ENCODE measurements around the gene YAE1. TPM values are rescaled to one million over a fixed set of nuclear protein-coding genes. Genes with fewer than 3 reads are reported as not detected.
A peak's percentile ranks its signal among the peaks of the same experiment; 100 is the strongest.

The YAE1 gene
- total RNA-seq, 1 experiment from 2014 or later, result 29.1 TPM

DNA sequence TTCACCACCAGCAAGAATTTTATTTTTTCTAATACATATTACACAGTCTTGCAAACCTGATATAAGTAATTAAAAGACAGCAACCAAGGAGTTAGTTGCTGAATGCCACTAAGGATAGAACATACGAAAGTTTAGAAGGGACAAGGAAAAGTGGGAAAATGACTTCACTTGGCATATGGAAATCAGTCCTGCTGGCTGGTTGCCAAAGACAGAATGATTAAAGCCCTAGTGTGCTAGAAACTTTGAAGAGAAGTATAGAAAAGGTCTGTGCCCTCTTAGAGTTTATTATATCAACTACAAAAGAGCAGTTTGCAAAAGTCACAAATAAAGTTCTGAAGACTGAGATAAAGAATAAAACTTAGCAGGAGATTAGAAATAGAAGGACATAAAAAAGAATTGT lies 5.8 kb upstream of the YAE1 start:
- Histone ChIP-seq H3K9me3 (ENCODE audit: low read depth, low read length, poor library complexity, severe bottlenecking) (no peaks in the 10 kb centered on the region), H3K4me1 (ENCODE audit: insufficient read depth, low read length, poor library complexity, severe bottlenecking) (no peaks in the 10 kb centered on the region), H3K36me3 (ENCODE audit: insufficient read depth, low read length, poor library complexity, severe bottlenecking) (no peaks in the 10 kb centered on the region), H3K27me3 (replicated peaks; ENCODE audit: insufficient read depth, low read depth, low read length, poor library complexity) (no peaks in the 10 kb centered on the region), H3K27ac (ENCODE audit: low read depth, low read length, poor library complexity, severe bottlenecking) (no peak overlapping the region), H3K4me3 (ENCODE audit: low read depth, low read length, poor library complexity, severe bottlenecking) (no peak overlapping the region)
- ChIA-PET POLR2A (ENCODE audit: low non-redundant PET) (no interaction called here), CTCF (no interaction called here)
- TF ChIP-seq EZH2 (IDR thresholded peaks at IDR 0.05; ENCODE audit: borderline replicate concordance, low read depth, low read length, poor library complexity, severe bottlenecking), result no peak
- DNase-seq (ENCODE audit: low spot score), result peak; percentile 43
- intact Hi-C loops (cut with micrococcal nuclease; ENCODE audit: unreplicated experiment), result no loop called here
- no TSS peak for BruUV-seq (replicated peaks)

DNA sequence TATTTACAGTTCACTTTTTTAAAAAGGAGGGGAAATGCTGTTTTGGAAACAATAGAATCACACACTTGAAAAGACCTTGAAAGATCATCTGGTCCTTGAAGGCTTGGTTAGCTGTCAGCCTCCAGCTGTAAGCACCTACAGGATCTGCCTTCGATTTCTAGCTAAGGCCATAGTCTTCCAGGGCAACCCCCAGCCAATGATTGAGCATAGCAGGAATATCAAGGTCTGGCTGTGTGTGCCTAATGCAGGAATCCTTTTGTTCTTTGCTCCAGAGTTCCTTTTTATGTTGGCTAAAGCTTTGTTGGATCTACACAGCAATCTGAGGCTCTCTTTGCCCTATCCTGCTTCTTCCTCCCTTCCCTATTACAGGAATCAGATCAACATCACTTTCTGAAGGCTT lies 5.2 kb upstream of the YAE1 start:
- H3K36me3 ChIP-seq (ENCODE audit: insufficient read depth, low read length, poor library complexity, severe bottlenecking), result no peaks in the 10 kb centered on the region
- DNase-seq (ENCODE audit: low spot score), result no peak
- POLR2A ChIA-PET (ENCODE audit: low non-redundant PET), result no interaction called here
- H3K4me1 ChIP-seq (ENCODE audit: insufficient read depth, low read length, poor library complexity, severe bottlenecking), result no peaks in the 10 kb centered on the region
- no peaks in the 10 kb centered on the region for H3K27me3 ChIP-seq (replicated peaks; ENCODE audit: insufficient read depth, low read depth, low read length, poor library complexity)
- intact Hi-C loops (cut with micrococcal nuclease; ENCODE audit: unreplicated experiment), result no loop called here
- CTCF ChIA-PET, result no interaction called here
- BruUV-seq (replicated peaks), result no TSS peak
- TF ChIP-seq, protein P1, sequence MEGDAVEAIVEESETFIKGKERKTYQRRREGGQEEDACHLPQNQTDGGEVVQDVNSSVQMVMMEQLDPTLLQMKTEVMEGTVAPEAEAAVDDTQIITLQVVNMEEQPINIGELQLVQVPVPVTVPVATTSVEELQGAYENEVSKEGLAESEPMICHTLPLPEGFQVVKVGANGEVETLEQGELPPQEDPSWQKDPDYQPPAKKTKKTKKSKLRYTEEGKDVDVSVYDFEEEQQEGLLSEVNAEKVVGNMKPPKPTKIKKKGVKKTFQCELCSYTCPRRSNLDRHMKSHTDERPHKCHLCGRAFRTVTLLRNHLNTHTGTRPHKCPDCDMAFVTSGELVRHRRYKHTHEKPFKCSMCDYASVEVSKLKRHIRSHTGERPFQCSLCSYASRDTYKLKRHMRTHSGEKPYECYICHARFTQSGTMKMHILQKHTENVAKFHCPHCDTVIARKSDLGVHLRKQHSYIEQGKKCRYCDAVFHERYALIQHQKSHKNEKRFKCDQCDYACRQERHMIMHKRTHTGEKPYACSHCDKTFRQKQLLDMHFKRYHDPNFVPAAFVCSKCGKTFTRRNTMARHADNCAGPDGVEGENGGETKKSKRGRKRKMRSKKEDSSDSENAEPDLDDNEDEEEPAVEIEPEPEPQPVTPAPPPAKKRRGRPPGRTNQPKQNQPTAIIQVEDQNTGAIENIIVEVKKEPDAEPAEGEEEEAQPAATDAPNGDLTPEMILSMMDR (conservative IDR thresholded peaks at IDR 0.05; ENCODE audit: low read depth, low read length), result no peak
- no peak for TF ChIP-seq EZH2 (IDR thresholded peaks at IDR 0.05; ENCODE audit: borderline replicate concordance, low read depth, low read length, poor library complexity, severe bottlenecking)
- H3K4me3 ChIP-seq (ENCODE audit: low read depth, low read length, poor library complexity, severe bottlenecking), result no peak overlapping the region
- no peaks in the 10 kb centered on the region for H3K9me3 ChIP-seq (ENCODE audit: low read depth, low read length, poor library complexity, severe bottlenecking)
- no peak overlapping the region for H3K27ac ChIP-seq (ENCODE audit: low read depth, low read length, poor library complexity, severe bottlenecking)

DNA sequence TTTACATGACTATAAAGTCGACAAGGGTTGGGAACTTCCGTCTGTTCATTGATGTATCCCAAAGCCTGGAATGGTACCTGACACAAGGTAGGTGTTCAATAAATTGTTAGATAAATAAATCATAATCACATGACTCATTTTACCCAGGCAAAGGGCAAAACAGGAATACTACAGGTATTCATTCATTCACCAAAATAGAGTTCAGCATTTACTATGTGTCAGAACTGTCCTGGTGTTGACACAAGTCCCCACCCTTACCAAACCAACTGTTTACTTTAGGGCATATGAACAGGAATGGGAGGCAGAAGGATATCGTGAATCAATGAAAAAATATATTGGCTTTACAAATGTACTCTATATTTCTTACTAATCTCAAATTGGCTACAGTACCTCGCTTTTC lies 666 bp upstream of the YAE1 start:
- POLR2A ChIA-PET (ENCODE audit: low non-redundant PET), result no interaction called here
- Histone ChIP-seq H3K36me3 (ENCODE audit: insufficient read depth, low read length, poor library complexity, severe bottlenecking) (peaks cover 6% of the 10 kb centered on the region), H3K27ac (ENCODE audit: low read depth, low read length, poor library complexity, severe bottlenecking) (peak overlapping the region; percentile 83), H3K4me3 (ENCODE audit: low read depth, low read length, poor library complexity, severe bottlenecking) (peak overlapping the region; percentile 91), H3K27me3 (replicated peaks; ENCODE audit: insufficient read depth, low read depth, low read length, poor library complexity) (no peaks in the 10 kb centered on the region), H3K9me3 (ENCODE audit: low read depth, low read length, poor library complexity, severe bottlenecking) (no peaks in the 10 kb centered on the region), H3K4me1 (ENCODE audit: insufficient read depth, low read length, poor library complexity, severe bottlenecking) (peaks cover 7% of the 10 kb centered on the region)
- TF ChIP-seq EZH2 (IDR thresholded peaks at IDR 0.05; ENCODE audit: borderline replicate concordance, low read depth, low read length, poor library complexity, severe bottlenecking), result no peak
- TF ChIP-seq, protein P1 (conservative IDR thresholded peaks at IDR 0.05; ENCODE audit: low read depth, low read length), result no peak
- CTCF ChIA-PET, result no interaction called here
- intact Hi-C loops (cut with micrococcal nuclease; ENCODE audit: unreplicated experiment), result no loop called here
- DNase-seq (ENCODE audit: low spot score), result no peak
- BruUV-seq (replicated peaks), result no TSS peak

DNA sequence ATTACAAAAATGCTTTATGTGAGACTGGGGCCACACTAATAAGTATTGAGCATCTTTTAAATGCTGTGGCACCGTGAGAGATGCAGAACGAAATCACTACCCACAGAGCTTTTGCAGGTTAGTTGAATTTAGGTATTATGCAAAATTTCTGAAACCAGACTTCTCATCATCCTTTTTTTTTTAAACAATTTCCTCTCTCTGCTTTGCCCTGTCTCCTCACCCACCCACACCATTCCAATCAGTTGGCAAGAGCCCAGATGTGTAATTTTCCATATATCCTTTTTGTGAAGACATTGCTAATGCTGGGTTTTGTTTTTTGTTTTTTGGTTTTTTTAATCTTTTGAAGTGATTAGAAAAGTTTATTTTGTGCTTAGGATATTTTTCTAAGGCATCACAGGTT lies 1.1 kb downstream of the YAE1 start:
- no peak overlapping the region for H3K27ac ChIP-seq (ENCODE audit: low read depth, low read length, poor library complexity, severe bottlenecking)
- ChIA-PET CTCF (no interaction called here), POLR2A (ENCODE audit: low non-redundant PET) (no interaction called here)
- TF ChIP-seq, protein P1 (conservative IDR thresholded peaks at IDR 0.05; ENCODE audit: low read depth, low read length), result no peak
- TF ChIP-seq EZH2 (IDR thresholded peaks at IDR 0.05; ENCODE audit: borderline replicate concordance, low read depth, low read length, poor library complexity, severe bottlenecking), result no peak
- H3K4me1 ChIP-seq (ENCODE audit: insufficient read depth, low read length, poor library complexity, severe bottlenecking), result peaks cover 7% of the 10 kb centered on the region
- intact Hi-C loops (cut with micrococcal nuclease; ENCODE audit: unreplicated experiment), result no loop called here
- no peaks in the 10 kb centered on the region for H3K9me3 ChIP-seq (ENCODE audit: low read depth, low read length, poor library complexity, severe bottlenecking)
- DNase-seq (ENCODE audit: low spot score), result no peak
- peak overlapping the region; percentile 91 for H3K4me3 ChIP-seq (ENCODE audit: low read depth, low read length, poor library complexity, severe bottlenecking)
- peaks cover 19% of the 10 kb centered on the region for H3K36me3 ChIP-seq (ENCODE audit: insufficient read depth, low read length, poor library complexity, severe bottlenecking)
- H3K27me3 ChIP-seq (replicated peaks; ENCODE audit: insufficient read depth, low read depth, low read length, poor library complexity), result no peaks in the 10 kb centered on the region
- BruUV-seq (replicated peaks), result no TSS peak

All from A673 (cell line).